Stomach smooth muscle (tissue), 2 donors: ENCODE data around the gene ACTN1.

Experiments used
- H3K27ac ChIP-seq: one replicate; pipeline ENCODE4 v1.7.0; 2013; ENCODE audit warnings: mild to moderate bottlenecking, low read length, inconsistent platforms
- H3K27me3 ChIP-seq, 2 donors: one replicate each; pipeline ENCODE4 v1.7.0; 2013; ENCODE audit warnings: low read length in 2 of 2; ENCODE audit not compliant: insufficient read depth in 2 of 2, control insufficient read depth in 1 of 2
- H3K36me3 ChIP-seq, 2 donors: one replicate each; pipeline ENCODE4 v1.7.0; 2013; ENCODE audit warnings: low read length in 2 of 2; ENCODE audit not compliant: control insufficient read depth in 2 of 2, insufficient read depth in 2 of 2
- H3K4me1 ChIP-seq: one replicate; pipeline ENCODE4 v1.7.0; 2013; ENCODE audit warnings: low read length; ENCODE audit not compliant: control insufficient read depth, insufficient read depth
- H3K4me3 ChIP-seq, 2 donors: one replicate each; pipeline ENCODE4 v1.7.0; 2013; ENCODE audit warnings: low read length in 2 of 2
- H3K9ac ChIP-seq, 2 donors: one replicate each; pipeline ENCODE4 v1.7.0; 2013; ENCODE audit warnings: low read length in 2 of 2, mild to moderate bottlenecking in 1 of 2
- H3K9me3 ChIP-seq, 2 donors: one replicate each; pipeline ENCODE4 v1.7.0; 2013; ENCODE audit warnings: low read length in 2 of 2; ENCODE audit not compliant: control insufficient read depth in 2 of 2
- donor health status: healthy.
- donor health status: Pancreatic carcinoma.

The ACTN1 gene

DNA sequence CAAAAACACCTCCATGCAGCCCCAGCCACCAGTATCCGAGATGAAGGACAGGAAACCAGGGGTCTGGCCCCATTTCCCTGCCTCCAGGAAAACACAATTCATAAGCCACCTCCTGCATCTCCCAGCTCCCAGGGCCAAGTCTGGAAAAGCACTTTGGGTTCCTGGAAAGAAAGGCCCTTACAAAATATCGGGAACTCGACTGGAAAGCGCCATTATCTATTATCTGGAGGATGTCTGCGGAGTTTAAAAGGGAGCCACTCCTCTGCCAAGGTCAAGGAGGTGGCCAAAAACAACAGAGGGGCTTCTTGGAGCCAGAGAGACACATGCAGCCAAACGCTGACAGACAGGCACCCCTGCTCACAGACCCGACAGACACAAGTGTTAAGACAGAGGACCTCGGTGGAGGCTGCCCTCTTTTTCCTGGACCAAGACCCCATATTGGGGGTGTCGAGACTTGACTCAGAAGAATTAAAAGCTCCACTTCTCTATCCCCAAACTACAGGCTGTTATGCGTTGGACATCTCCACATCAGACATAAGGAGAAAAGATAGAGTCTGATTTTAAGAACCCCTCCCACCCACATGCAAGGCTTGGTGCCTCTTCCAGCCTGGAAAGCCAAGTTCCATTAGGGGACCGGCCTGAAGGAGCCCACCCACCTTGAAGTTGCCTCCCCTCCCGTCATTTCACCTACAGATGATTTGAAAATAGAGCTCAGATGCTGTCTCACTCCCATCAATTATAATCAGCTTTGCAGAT is 9.6 kb downstream of the ACTN1 start:
- peaks cover 21 to 31% of the 10 kb centered on the region in 2 donors for H3K36me3 ChIP-seq
- peaks cover 100% of the 10 kb centered on the region for H3K4me1 ChIP-seq
- no peaks in the 10 kb centered on the region for H3K9me3 ChIP-seq
- peak overlapping the region; percentile 76 for H3K27ac ChIP-seq
- peak overlapping the region; percentile 57 to 60 for H3K4me3 ChIP-seq
- H3K9ac ChIP-seq: peak overlapping the region; percentile 30 to 100
- no peaks in the 10 kb centered on the region for H3K27me3 ChIP-seq

DNA sequence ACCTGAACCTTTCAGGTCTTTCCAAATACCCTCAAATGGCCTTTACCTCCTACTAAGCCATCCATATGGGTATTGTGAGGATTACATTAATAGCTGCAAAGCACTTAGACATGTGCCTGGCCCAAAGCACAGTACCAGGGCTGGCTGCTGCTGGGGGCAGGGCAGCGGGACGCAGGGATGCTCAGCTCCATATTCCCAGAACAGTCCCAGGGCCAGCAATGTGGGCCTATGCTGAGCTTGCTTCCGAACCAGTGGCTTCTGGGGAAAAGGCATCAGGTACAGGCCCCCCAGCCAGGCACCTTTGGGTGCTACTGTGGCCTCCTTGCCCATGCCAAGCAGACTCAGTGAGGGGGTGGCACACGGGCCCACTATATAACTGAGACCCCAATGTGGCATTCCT is 10.4 kb downstream of the ACTN1 start:
- peaks cover 100% of the 10 kb centered on the region for H3K4me1 ChIP-seq
- peak overlapping the region; percentile 37 to 60 for H3K4me3 ChIP-seq
- peak overlapping the region; percentile 21 to 100 for H3K9ac ChIP-seq
- no peaks in the 10 kb centered on the region for H3K27me3 ChIP-seq
- peak overlapping the region; percentile 76 for H3K27ac ChIP-seq
- H3K36me3 ChIP-seq: peaks cover 16 to 26% of the 10 kb centered on the region in 2 donors
- no peaks in the 10 kb centered on the region for H3K9me3 ChIP-seq

DNA sequence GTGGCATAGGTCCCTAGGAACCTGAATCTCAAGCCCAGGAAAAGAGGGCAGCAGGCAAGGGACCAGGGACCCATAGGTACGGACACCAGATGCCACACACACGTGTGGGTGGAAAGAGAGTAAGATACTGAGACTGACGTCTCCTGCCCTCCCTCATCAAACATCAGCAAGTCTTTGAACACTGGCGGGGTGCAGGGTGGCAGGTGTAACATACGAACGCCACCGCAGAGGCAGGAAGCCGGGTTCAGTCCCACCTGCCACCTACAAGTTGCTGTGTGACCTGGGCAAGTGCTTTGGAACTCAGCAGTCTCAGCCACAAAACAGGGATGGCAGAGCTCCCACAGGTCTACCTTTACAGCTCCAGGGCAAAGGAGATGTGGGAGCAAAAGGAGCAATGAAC is 11.1 kb downstream of the ACTN1 start:
- Histone ChIP-seq H3K9ac (peak overlapping the region; percentile 39 to 51), H3K9me3 (no peaks in the 10 kb centered on the region), H3K27me3 (no peaks in the 10 kb centered on the region), H3K4me1 (peaks cover 98% of the 10 kb centered on the region), H3K36me3 (peaks cover 16 to 20% of the 10 kb centered on the region in 2 donors), H3K27ac (peak overlapping the region; percentile 76), H3K4me3 (peak overlapping the region; percentile 37 to 60)

DNA sequence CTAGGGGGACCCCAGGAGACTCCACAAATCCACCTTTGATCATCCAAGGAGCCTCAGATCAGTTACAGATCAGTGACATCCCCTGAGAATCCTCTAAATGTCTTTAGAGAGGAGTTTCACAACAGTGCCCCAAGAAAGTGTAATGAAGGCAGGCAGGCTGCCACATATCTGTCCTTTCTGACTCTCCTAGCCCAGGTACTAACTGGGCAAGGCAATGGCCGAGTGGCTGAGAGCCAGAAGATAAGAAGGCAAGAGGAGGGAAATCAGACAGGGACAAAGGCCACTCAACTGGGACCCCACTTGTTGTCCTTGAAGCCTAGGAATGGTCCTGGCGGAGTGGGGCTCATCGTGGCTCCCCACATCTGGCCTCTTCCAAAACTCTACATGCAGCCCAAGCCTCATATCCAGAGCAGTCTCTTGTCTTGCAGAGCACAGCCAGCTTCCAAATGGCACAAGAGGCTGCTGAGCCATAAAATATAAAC is 11.6 kb downstream of the ACTN1 start:
- peak overlapping the region; percentile 76 for H3K27ac ChIP-seq
- H3K36me3 ChIP-seq: peaks cover 11 to 15% of the 10 kb centered on the region in 2 donors
- no peaks in the 10 kb centered on the region for H3K9me3 ChIP-seq
- H3K9ac ChIP-seq: peak overlapping the region; percentile 23 to 51
- no peaks in the 10 kb centered on the region for H3K27me3 ChIP-seq
- H3K4me3 ChIP-seq: peak overlapping the region; percentile 37 to 60
- peaks cover 98% of the 10 kb centered on the region for H3K4me1 ChIP-seq

DNA sequence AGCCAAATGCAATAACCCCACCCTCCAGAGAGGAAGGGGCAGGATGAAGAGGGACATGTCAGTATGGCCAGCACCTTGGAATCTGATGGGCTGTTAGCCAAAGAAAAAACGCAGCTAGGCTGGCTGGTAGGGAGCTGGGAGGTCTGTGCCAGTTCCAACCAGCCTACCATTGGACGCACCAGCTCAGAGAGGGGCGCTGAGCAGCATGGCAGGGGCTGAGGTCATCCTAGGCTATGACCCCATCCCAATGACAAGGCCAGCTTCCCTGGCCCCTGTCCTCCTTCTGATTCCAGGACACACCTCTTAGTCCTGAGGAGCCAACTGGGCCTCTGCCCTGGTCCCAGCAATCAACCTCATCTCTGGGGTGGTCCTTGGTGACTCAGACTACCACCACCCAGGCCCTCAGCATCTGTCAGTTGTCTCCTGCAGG is 12.2 kb downstream of the ACTN1 start:
- H3K9ac ChIP-seq: peak overlapping the region; percentile 23 to 51
- H3K27me3 ChIP-seq: no peaks in the 10 kb centered on the region
- H3K4me1 ChIP-seq: peaks cover 98% of the 10 kb centered on the region
- no peaks in the 10 kb centered on the region for H3K9me3 ChIP-seq
- H3K36me3 ChIP-seq: peaks cover 10 to 13% of the 10 kb centered on the region in 2 donors
- peak overlapping the region; percentile 37 to 60 for H3K4me3 ChIP-seq
- peak overlapping the region; percentile 76 for H3K27ac ChIP-seq

GRCh38 chr14:68965261-68965761 is 13.8 kb downstream of the ACTN1 start:
- Histone ChIP-seq H3K27ac (peak overlapping the region; percentile 76), H3K36me3 (peaks cover 4 to 7% of the 10 kb centered on the region in 2 donors), H3K4me1 (peaks cover 93% of the 10 kb centered on the region), H3K9me3 (no peaks in the 10 kb centered on the region), H3K4me3 (peak overlapping the region in 1 of 2 donors; percentile 40), H3K9ac (peak overlapping the region; percentile 10 to 36), H3K27me3 (no peaks in the 10 kb centered on the region)

DNA sequence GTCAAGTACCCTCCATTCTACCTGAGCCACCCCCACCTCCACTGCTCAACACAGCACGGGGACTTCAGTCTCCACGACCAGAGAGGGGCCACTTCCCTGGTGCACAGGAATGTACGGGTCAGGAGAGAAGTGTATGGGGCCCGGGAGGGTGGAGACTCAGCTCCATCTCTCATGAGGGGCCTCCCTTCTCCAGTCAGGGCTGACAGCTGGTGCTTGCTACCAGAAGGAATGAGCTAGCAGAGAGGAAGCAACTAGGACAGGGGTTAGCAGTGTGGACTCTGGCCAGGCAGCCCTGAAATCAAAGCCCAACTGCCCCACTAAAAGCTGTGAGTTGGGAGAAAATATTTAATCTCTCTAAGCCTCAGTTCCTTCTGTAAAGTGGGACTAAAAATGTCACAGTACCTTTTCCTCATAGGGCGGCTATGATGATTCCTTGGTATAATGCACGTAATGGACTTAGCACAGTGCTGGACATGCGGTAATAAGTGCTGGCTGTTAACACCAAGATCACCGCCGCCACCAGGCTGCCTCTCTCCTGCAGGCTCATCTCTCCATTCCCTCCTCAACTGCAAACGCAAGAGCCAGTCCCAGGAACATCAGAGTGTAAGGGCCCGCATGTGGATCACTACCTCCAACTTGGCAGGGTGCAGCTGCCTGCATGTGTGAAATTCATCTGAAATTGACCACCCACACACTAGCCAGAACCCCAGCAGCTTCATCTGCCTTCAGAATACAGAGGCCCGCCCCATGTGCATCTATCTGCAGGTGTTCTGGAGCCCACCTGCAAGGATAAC is 14.6 kb downstream of the ACTN1 start:
- H3K27ac ChIP-seq: peak overlapping the region; percentile 76
- peaks cover 90% of the 10 kb centered on the region for H3K4me1 ChIP-seq
- peak overlapping the region in 1 of 2 donors; percentile 21 for H3K9ac ChIP-seq
- H3K27me3 ChIP-seq: no peaks in the 10 kb centered on the region
- H3K36me3 ChIP-seq: peaks cover 4 to 7% of the 10 kb centered on the region in 2 donors
- H3K9me3 ChIP-seq: no peaks in the 10 kb centered on the region
- peak overlapping the region; percentile 17 to 40 for H3K4me3 ChIP-seq

GRCh38 chr14:68962681-68963080 is 16.4 kb downstream of the ACTN1 start:
- Histone ChIP-seq H3K9me3 (no peaks in the 10 kb centered on the region), H3K27ac (peak overlapping the region; percentile 74), H3K4me3 (peak overlapping the region in 1 of 2 donors; percentile 49), H3K4me1 (peaks cover 90% of the 10 kb centered on the region), H3K9ac (no peak overlapping the region), H3K36me3 (peaks cover 6 to 9% of the 10 kb centered on the region in 2 donors), H3K27me3 (no peaks in the 10 kb centered on the region)

GRCh38 chr14:68961781-68962584 is 17.1 kb downstream of the ACTN1 start:
- H3K27me3 ChIP-seq: no peaks in the 10 kb centered on the region
- H3K27ac ChIP-seq: peak overlapping the region; percentile 74
- no peaks in the 10 kb centered on the region for H3K9me3 ChIP-seq
- peak overlapping the region in 1 of 2 donors; percentile 2 for H3K9ac ChIP-seq
- H3K4me1 ChIP-seq: peaks cover 90% of the 10 kb centered on the region
- peaks cover 9 to 12% of the 10 kb centered on the region in 2 donors for H3K36me3 ChIP-seq
- peak overlapping the region; percentile 13 to 49 for H3K4me3 ChIP-seq

- Histone ChIP-seq H3K9me3 (no peaks in the 10 kb centered on the region), H3K4me1 (peaks cover 90% of the 10 kb centered on the region), H3K9ac (peak overlapping the region in 1 of 2 donors; percentile 2), H3K27me3 (no peaks in the 10 kb centered on the region), H3K36me3 (peaks cover 9 to 16% of the 10 kb centered on the region in 2 donors), H3K27ac (peak overlapping the region; percentile 74), H3K4me3 (peak overlapping the region; percentile 13 to 15)
Observed at GRCh38 chr14:68961361-68961760, 17.7 kb downstream of the ACTN1 start.
